GM19025 (cell line): ENCODE results near the gene CD300H.
"Not testable (repeated sequence)": the region's sequence is repeated elsewhere in the genome, so short reads cannot be mapped to it uniquely, and the experiment has no call there.

Experiments
- ATAC-seq: cut with Tn5 transposase; IDR thresholded peaks from one replicate; pipeline ENCODE4 v1.9.1; 2021; ENCODE audit warnings: mild to moderate bottlenecking, low read depth, moderate library complexity; ENCODE audit not compliant: unreplicated experiment

The CD300H gene

GRCh38 chr17:74528491-74529199, 38.7 kb downstream of the CD300H start:
- peak; percentile 84 for ATAC-seq

DNA sequence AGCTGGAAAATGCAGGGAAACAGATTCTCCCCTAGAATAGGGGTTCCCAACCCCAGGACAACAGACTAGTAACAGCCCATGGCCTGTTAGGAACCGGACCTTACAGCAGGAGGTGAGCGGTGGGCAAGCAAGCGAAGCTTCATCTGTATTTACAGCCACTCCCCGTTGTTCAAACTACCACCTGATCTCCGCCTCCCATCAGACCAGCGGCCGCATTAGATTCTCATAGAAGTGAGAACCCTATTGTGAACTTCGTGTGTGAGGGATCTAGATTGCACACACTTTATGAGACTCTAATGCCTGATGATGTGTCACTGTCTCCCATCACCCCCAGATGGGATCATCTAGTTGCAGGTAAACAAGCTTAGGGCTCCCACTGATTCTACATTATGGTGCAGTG, 39.6 kb downstream of the CD300H start:
- no peak for ATAC-seq

GRCh38 chr17:74527081-74527480, 40.2 kb downstream of the CD300H start:
- ATAC-seq = no peak

GRCh38 chr17:74526681-74527080, 40.6 kb downstream of the CD300H start:
- ATAC-seq = no peak

- ATAC-seq = no peak
Measured at GRCh38 chr17:74525781-74526288, 41.5 kb downstream of the CD300H start.

GRCh38 chr17:74525465-74525725, 41.9 kb downstream of the CD300H start:
- ATAC-seq = no peak

GRCh38 chr17:74524653-74525464, 42.5 kb downstream of the CD300H start:
- no peak for ATAC-seq

- ATAC-seq = no peak
Measured at GRCh38 chr17:74523308-74523707, 44.0 kb downstream of the CD300H start.

GRCh38 chr17:74522381-74523105, 44.8 kb downstream of the CD300H start:
- ATAC-seq = no peak

- no peak for ATAC-seq
Measured at GRCh38 chr17:74521701-74522201, 45.6 kb downstream of the CD300H start.

DNA sequence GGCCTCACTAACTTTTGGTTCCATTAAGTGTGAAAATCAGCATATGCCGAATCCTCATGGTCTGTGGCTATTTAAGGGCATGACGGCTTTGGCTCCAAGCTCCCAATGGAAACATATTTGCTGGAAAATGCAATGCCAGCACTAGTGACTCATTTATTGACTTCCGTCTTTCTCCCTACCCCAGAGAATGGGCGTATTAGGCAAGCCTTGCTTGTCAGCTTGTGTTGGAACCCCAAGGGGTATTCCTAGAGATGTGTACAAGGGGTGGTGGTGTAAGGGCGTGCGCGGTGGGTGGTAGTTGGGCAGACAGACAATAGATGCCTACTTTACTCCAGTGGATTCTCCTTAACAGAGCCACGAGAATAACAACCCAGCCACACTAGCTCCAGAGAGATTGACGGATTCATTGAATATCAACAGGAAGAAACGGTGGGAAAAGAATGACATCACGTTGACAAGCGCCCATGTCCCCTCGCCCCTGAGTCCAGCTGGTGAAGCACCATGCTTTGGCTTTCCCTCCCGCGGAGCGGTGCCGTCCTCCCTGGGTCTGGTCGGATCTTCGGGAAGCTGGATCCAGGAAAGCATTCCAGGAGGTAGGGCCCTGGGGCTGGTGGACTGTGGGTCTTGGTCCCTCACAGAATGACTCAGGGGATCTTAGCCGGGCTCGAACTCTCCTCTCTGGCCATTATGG, 46.4 kb downstream of the CD300H start:
- ATAC-seq = no peak

GRCh38 chr17:74520016-74520434, 47.3 kb downstream of the CD300H start:
- ATAC-seq = no peak

GRCh38 chr17:74518413-74518981, 48.8 kb downstream of the CD300H start:
- not testable (repeated sequence) for ATAC-seq

GRCh38 chr17:74516561-74517328, 50.6 kb downstream of the CD300H start:
- no peak for ATAC-seq

- ATAC-seq = no peak
Measured at GRCh38 chr17:74515941-74516340, 51.4 kb downstream of the CD300H start.

DNA sequence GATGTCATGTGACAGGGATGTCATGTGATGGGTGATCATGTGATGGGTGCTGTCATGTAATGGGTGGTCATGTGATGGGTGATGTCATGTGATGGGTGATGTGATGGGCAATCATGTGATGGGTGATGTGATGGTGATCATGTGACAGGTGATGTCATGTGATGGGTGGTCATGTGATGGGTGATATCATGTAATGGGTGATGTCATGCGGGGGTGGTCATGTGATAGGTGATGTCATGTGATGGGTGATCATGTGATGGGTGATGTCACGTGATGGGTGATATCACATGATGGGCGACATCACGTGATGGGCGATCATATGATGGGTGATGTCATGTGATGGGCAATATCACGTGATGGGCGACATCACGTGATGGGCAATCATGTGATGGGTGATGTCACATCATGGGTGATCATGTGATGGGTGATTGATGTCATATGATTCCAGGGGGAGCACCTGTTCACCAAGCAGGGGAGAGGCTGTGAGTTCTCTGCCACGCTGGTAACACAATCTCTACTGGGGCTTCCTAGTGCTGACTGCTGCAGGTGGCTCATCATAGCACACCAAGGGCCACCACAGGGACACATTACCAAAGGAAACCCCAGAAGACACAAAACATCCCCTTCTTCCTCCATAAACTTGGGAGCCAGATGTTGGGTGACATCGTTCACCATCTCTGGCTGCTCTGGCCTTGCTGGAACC, 52.5 kb downstream of the CD300H start:
- ATAC-seq = no peak

DNA sequence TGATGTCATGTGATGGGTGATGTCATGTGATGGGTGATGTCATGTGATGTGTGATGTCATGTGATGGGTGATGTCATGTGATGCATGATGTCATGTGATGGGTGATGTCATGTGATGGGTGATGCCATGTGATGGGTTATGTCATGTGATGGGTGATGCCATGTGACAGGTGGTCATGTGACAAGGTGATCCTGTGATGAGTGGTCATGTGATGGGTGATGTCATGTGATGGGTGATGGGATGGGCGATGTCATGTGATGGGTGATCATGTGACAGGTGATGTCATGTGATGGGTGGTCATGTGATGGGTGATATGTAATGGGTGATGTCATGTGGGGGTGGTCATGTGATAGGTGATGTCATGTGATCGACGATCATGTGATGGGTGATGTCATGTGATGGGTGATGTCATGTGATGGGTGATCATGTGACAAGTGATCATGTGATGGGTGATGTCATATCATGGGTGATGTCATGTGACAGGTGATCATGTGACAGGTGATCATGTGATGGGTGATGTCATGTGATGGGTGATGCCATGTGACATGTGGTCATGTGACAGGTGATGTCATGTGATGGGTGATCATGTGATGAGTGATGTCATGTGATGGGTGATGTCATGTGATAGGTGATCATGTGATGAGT, 53.2 kb downstream of the CD300H start:
- ATAC-seq = no peak

GRCh38 chr17:74512624-74513091, 54.7 kb downstream of the CD300H start:
- no peak for ATAC-seq
